GM19035 (cell line): ENCODE results near the gene EFNA2.

Experiments
- ATAC-seq: cut with Tn5 transposase; IDR thresholded peaks from one replicate; pipeline ENCODE4 v1.9.1; 2021; ENCODE audit not compliant: unreplicated experiment

Gene EFNA2

GRCh38 chr19:1259876-1260748, 25.6 kb upstream of the EFNA2 start:
- ATAC-seq = peak; percentile 10

- peak; percentile 56 for ATAC-seq
These were observed 24.7 kb upstream of the EFNA2 start for GRCh38 chr19:1260749-1261537.

GRCh38 chr19:1261538-1261797, 24.2 kb upstream of the EFNA2 start:
- no peak for ATAC-seq

- no peak for ATAC-seq
These were observed 23.7 kb upstream of the EFNA2 start for GRCh38 chr19:1261798-1262622.

GRCh38 chr19:1262623-1263123, 23.0 kb upstream of the EFNA2 start:
- ATAC-seq = no peak

GRCh38 chr19:1263188-1263587, 22.5 kb upstream of the EFNA2 start:
- ATAC-seq = no peak

GRCh38 chr19:1264801-1265614, 20.7 kb upstream of the EFNA2 start:
- ATAC-seq = no peak

- ATAC-seq = no peak
These were observed 20.0 kb upstream of the EFNA2 start for GRCh38 chr19:1265615-1266128.

- peak; percentile 30 for ATAC-seq
These were observed 19.4 kb upstream of the EFNA2 start for GRCh38 chr19:1266129-1266915.

- ATAC-seq = peak; percentile 20
These were observed 18.7 kb upstream of the EFNA2 start for GRCh38 chr19:1266916-1267476.

GRCh38 chr19:1267477-1268225, 18.0 kb upstream of the EFNA2 start:
- no peak for ATAC-seq

- no peak for ATAC-seq
These were observed 17.2 kb upstream of the EFNA2 start for GRCh38 chr19:1268226-1269064.

GRCh38 chr19:1269065-1269477, 16.6 kb upstream of the EFNA2 start, which contains the start of gene CIRBP:
Gene CIRBP (plus strand): TSS chr19:1269332. CDS start chr19:1270934, 1,602 bp downstream.
- ATAC-seq = peak; percentile 67

GRCh38 chr19:1269478-1270212, 16.0 kb upstream of the EFNA2 start:
- ATAC-seq = peak; percentile 28

GRCh38 chr19:1270213-1270853, 15.3 kb upstream of the EFNA2 start:
- no peak for ATAC-seq

- ATAC-seq = no peak
These were observed 14.7 kb upstream of the EFNA2 start for GRCh38 chr19:1270854-1271527.
